Endothelial cell of umbilical vein (primary cell): ENCODE results near the gene DLG3. TPM values are rescaled to one million over a fixed set of nuclear protein-coding genes. Genes with fewer than 3 reads are reported as not detected.

ENCODE experiments used
- BruUV-seq: library from RNA; stranded (reverse); fragments of 400-500 nt; replicated peaks from 2 replicates; lab custom pipeline; 2021; lab: Mats Ljungman, UMichigan
- CTCF ChIA-PET: fragments of 300-600, 350-600 bp; sonication (Branson Sonifier 250); formaldehyde crosslinking; loops from one replicate; lab custom pipeline; 2021; ENCODE audit warnings: antibody characterized with exemption, inconsistent platforms; lab: Charles Lee
- POLR2A ChIA-PET: fragments of 300-600, 350-600 bp; sonication (Branson Sonifier 250); formaldehyde crosslinking; loops from one replicate; lab custom pipeline; 2021; ENCODE audit warnings: antibody characterized with exemption, inconsistent platforms; lab: Charles Lee
- DNase-seq: peaks from one replicate; pipeline ENCODE4 v3.0.0-alpha.2; 2011; ENCODE audit warnings: low read depth, low spot score
- FAIRE-seq: peaks from 2 replicates; lab custom pipeline; 2011; peaks lifted over from hg19 to GRCh38; lab: Jason Lieb, UNC
- H2AFZ ChIP-seq: 2 replicates; pipeline ENCODE4 v1.6.0; 2012; ENCODE audit warnings: low read depth, low read length, control low read depth, inconsistent platforms
- H3K27ac ChIP-seq: 2 replicates; pipeline ENCODE4 v1.5.1; 2011; ENCODE audit warnings: low read depth, mild to moderate bottlenecking, control low read depth, low read length, moderate library complexity; ENCODE audit not compliant: insufficient read depth
- H3K27me3 ChIP-seq, 2 experiments: 2 replicates each; pipeline versions ENCODE4 v1.6.0 to v1.6.1; 2011; ENCODE audit warnings: low read length in 2 of 2, mixed read lengths in 1 of 2; ENCODE audit not compliant: control insufficient read depth in 2 of 2, insufficient read depth in 2 of 2
- H3K36me3 ChIP-seq, 2 experiments: 2 replicates in 1 of 2; 3 replicates in 1 of 2; pipeline ENCODE4 v1.5.1; 2011; ENCODE audit warnings: low read length in 2 of 2, mild to moderate bottlenecking in 1 of 2, moderate library complexity in 1 of 2; ENCODE audit not compliant: control insufficient read depth in 2 of 2, insufficient read depth in 2 of 2; ENCODE audit errors: extremely low read depth in 1 of 2
- H3K4me1 ChIP-seq: 3 replicates; pipeline ENCODE4 v1.5.1; 2011; ENCODE audit warnings: mild to moderate bottlenecking, low read length; ENCODE audit not compliant: control insufficient read depth, insufficient read depth; ENCODE audit errors: extremely low read depth
- H3K4me2 ChIP-seq: 2 replicates; pipeline ENCODE4 v1.6.1; 2011; ENCODE audit warnings: low read length, control low read depth, mixed read lengths; ENCODE audit not compliant: insufficient read depth
- H3K4me3 ChIP-seq, 3 experiments: fragments of 200-600 bp in 1 of 3; sonication (generic), shearing (Covaris generic) in 1 of 3; replicated peaks in 1 of 3; 2 replicates each; pipeline ENCODE4 v1.5.1; 2011 to 2016; ENCODE audit warnings: control low read depth in 3 of 3, low read length in 3 of 3, mild to moderate bottlenecking in 2 of 3, inconsistent platforms in 1 of 3, low read depth in 1 of 3, moderate library complexity in 1 of 3; ENCODE audit not compliant: insufficient read depth in 1 of 3
- H3K79me2 ChIP-seq: 2 replicates; pipeline ENCODE4 v1.6.0; 2012; ENCODE audit warnings: low read length, inconsistent platforms; ENCODE audit not compliant: control insufficient read depth, insufficient read depth
- H3K9ac ChIP-seq: replicated peaks from 2 replicates; pipeline ENCODE3; 2011; ENCODE audit warnings: low read length, control low read depth; ENCODE audit not compliant: insufficient read depth; ENCODE audit errors: extremely low read depth
- H3K9me1 ChIP-seq: replicated peaks from 3 replicates; pipeline ENCODE4 v1.6.0; 2011; ENCODE audit warnings: mild to moderate bottlenecking, low read length; ENCODE audit not compliant: control insufficient read depth, insufficient read depth; ENCODE audit errors: extremely low read depth
- H3K9me3 ChIP-seq: replicated peaks from 2 replicates; pipeline ENCODE4 v1.5.1; 2012; ENCODE audit warnings: low read length, inconsistent platforms; ENCODE audit not compliant: control insufficient read depth, insufficient read depth
- H4K20me1 ChIP-seq: replicated peaks from 2 replicates; pipeline ENCODE3; 2011; ENCODE audit warnings: mild to moderate bottlenecking, low read length; ENCODE audit not compliant: control insufficient read depth, insufficient read depth; ENCODE audit errors: extremely low read depth
- CTCF ChIP-seq, 2 donors: IDR thresholded peaks; 1 replicate in 1 of 2; 2 replicates in 1 of 2; pipeline ENCODE4 v1.5.1; 2011; ENCODE audit warnings: low read length in 2 of 2, mild to moderate bottlenecking in 2 of 2, moderate library complexity in 2 of 2, control low read depth in 1 of 2, inconsistent platforms in 1 of 2, low read depth in 1 of 2; ENCODE audit not compliant: insufficient read depth in 1 of 2; ENCODE audit errors: extremely low read depth in 1 of 2
- EZH2 ChIP-seq: IDR thresholded peaks from 2 replicates; pipeline ENCODE4 v1.6.1; 2012; ENCODE audit warnings: borderline replicate concordance, low read depth, mild to moderate bottlenecking, moderate library complexity, low read length, inconsistent platforms; ENCODE audit not compliant: severe bottlenecking
- FOS ChIP-seq: IDR thresholded peaks from 2 replicates; pipeline ENCODE4 v1.6.1; 2011; ENCODE audit warnings: mild to moderate bottlenecking, low read length, moderate library complexity, borderline replicate concordance; ENCODE audit not compliant: insufficient read depth
- GATA2 ChIP-seq: IDR thresholded peaks from 2 replicates; pipeline ENCODE4 v1.7.0; 2011; ENCODE audit warnings: low read depth, mild to moderate bottlenecking, moderate library complexity, mixed read lengths, low read length; ENCODE audit not compliant: insufficient read length, insufficient read depth
- JUN ChIP-seq: IDR thresholded peaks from 2 replicates; pipeline ENCODE4 v1.6.1; 2011; ENCODE audit warnings: borderline replicate concordance, low read depth; ENCODE audit not compliant: insufficient read length, insufficient read depth
- MAX ChIP-seq: IDR thresholded peaks from 2 replicates; pipeline ENCODE4 v1.6.1; 2011; ENCODE audit not compliant: insufficient read depth, insufficient read length
- MYC ChIP-seq: IDR thresholded peaks from one replicate; pipeline ENCODE4 v1.6.1; 2011; ENCODE audit warnings: mild to moderate bottlenecking, low read depth, low read length
- POLR2A ChIP-seq: IDR thresholded peaks from 2 replicates; pipeline ENCODE4 v1.6.1; 2012; ENCODE audit warnings: low read depth, mild to moderate bottlenecking, control low read depth, low read length
- POLR2AphosphoS5 ChIP-seq: IDR thresholded peaks from 2 replicates; pipeline ENCODE4 v1.6.1; 2012; ENCODE audit warnings: low read depth, mild to moderate bottlenecking, control low read depth, low read length, moderate library complexity; ENCODE audit not compliant: insufficient read depth
- dilution Hi-C: fragments of 300-500 bp; cut with MboI; formaldehyde crosslinking; loops from one replicate; pipeline ENCODE4 v1.15.0; 2019; ENCODE audit warnings: low sequenced_read_pairs; ENCODE audit not compliant: extremely low pct_ligation_motif_present
- intact Hi-C: fragments of 100-400 bp; cut with micrococcal nuclease; formaldehyde crosslinking; loops from one replicate; pipeline ENCODE4 v1.10.0; 2022
- polyA plus RNA-seq, 4 experiments: library from polyadenylated mRNA; depleted of rRNA in 3 of 4; stranded (reverse) in 3 of 4; unstranded in 1 of 4; fragments of >200 nt; gene quantifications; 2 replicates each; pipeline versions ENCODE4 v1.2.1 to v1.2.3, GENCODE V29; 2011 to 2012; ENCODE audit warnings: missing spikeins in 1 of 4
- total RNA-seq: library from RNA; stranded (reverse); gene quantifications from 2 replicates; pipeline ENCODE4 v1.2.3, GENCODE V29; 2021

The DLG3 gene
- total and polyA plus RNA-seq, 2 donors (not counting 3 experiments of a cell fraction or from before 2014, with no cell fraction given) = 1.2 to 3.2 TPM

- ChIA-PET POLR2A (no interaction called here), CTCF (interaction anchor here (1.0 to 7.7 kb wide), 8 partner anchors 10 to 517 kb away, joined by 3 to 47 read pairs (median 8); no protein-coding TSS in a partner anchor)
- Histone ChIP-seq H3K27me3 (no peaks in the 10 kb centered on the region), H3K9ac (no peak overlapping the region), H3K4me2 (peak overlapping the region; percentile 62), H4K20me1 (no peaks in the 10 kb centered on the region), H3K79me2 (no peaks in the 10 kb centered on the region), H3K9me3 (no peaks in the 10 kb centered on the region), H2AFZ (no peak overlapping the region), H3K36me3 (no peaks in the 10 kb centered on the region), H3K9me1 (no peaks in the 10 kb centered on the region), H3K4me1 (peaks cover 6% of the 10 kb centered on the region), H3K27ac (no peak overlapping the region), H3K4me3 (no peak overlapping the region)
- dilution Hi-C loops = no loop called here
- no peak for DNase-seq
- BruUV-seq = no TSS peak
- FAIRE-seq = no peak
- intact Hi-C loops = loop anchor here (5.0 kb wide), 1 partner anchor 309 kb away; no protein-coding TSS in a partner anchor
- TF ChIP-seq POLR2A (no peak), GATA2 (no peak), POLR2AphosphoS5 (no peak), MYC (no peak), MAX (no peak), CTCF (IDR thresholded peaks at IDR 0.05; ENCODE audit: extremely low read depth in 1 of 2, insufficient read depth in 1 of 2, low read depth in 1 of 2, low read length in 2 of 2) (no peak), EZH2 (no peak), FOS (no peak), JUN (no peak)
Observed at GRCh38 chrX:70453024-70453618, 8.5 kb downstream of the DLG3 start.
